NT2/D1 (cell line): ENCODE results near the gene MUSK.

ENCODE experiments used
- DNase-seq: peaks from one replicate; pipeline ENCODE4 v3.0.0-alpha.2; 2011; ENCODE audit warnings: low read depth, low spot score
- H3K27me3 ChIP-seq: 2 replicates; pipeline ENCODE4 v1.6.0; 2011; ENCODE audit warnings: mild to moderate bottlenecking; ENCODE audit not compliant: insufficient read length, insufficient read depth
- H3K36me3 ChIP-seq: 2 replicates; pipeline ENCODE4 v1.6.1; 2011; ENCODE audit warnings: mild to moderate bottlenecking, low read length, mixed read lengths; ENCODE audit not compliant: insufficient read depth, insufficient read length
- H3K4me1 ChIP-seq: 2 replicates; pipeline ENCODE4 v1.5.1; 2011; ENCODE audit not compliant: insufficient read depth, insufficient read length
- H3K4me3 ChIP-seq: 2 replicates; pipeline ENCODE4 v1.5.1; 2011; ENCODE audit warnings: low read depth; ENCODE audit not compliant: insufficient read length
- H3K9ac ChIP-seq: 2 replicates; pipeline ENCODE4 v1.6.0; 2011; ENCODE audit warnings: low read depth; ENCODE audit not compliant: insufficient read length
- H3K9me3 ChIP-seq: 2 replicates; pipeline ENCODE4 v1.5.1; 2011; ENCODE audit warnings: mild to moderate bottlenecking, low read length; ENCODE audit not compliant: insufficient read depth
- SUZ12 ChIP-seq: IDR thresholded peaks from 2 replicates; pipeline ENCODE4 v1.6.1; 2011; ENCODE audit not compliant: insufficient read length, insufficient read depth; ENCODE audit errors: extremely low read depth
- YY1 ChIP-seq: IDR thresholded peaks from 2 replicates; pipeline ENCODE4 v1.6.1; 2011; ENCODE audit not compliant: insufficient read length, insufficient read depth
- ZNF274 ChIP-seq: IDR thresholded peaks from 2 replicates; pipeline ENCODE4 v1.6.1; 2011; ENCODE audit warnings: mild to moderate bottlenecking, low read depth, low read length

Gene MUSK

DNA sequence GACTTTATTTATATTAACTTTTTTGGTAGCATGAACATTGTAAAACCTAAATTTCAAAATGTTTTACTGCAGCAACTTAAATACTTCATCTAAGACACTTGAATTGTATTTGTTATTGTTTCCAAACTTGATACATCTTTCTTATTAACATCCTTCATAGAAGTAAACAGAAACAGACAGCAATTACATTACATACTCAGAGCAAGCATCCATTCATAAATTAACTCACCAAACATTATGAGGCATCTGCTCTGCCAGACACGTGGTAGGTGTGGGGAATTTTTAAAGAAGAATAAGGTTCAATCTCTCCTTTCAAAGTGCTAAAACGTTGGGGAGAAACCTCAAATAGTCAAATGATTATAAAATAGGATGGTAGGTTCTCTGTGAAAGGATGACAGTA, 130.8 kb downstream of the MUSK start:
- H3K36me3 ChIP-seq: no peaks in the 10 kb centered on the region
- no peak overlapping the region for H3K9ac ChIP-seq
- no peaks in the 10 kb centered on the region for H3K9me3 ChIP-seq
- no peak overlapping the region for H3K4me3 ChIP-seq
- H3K27me3 ChIP-seq: no peaks in the 10 kb centered on the region
- TF ChIP-seq ZNF274 (no peak), YY1 (no peak), SUZ12 (no peak)
- no peaks in the 10 kb centered on the region for H3K4me1 ChIP-seq
- DNase-seq: no peak

DNA sequence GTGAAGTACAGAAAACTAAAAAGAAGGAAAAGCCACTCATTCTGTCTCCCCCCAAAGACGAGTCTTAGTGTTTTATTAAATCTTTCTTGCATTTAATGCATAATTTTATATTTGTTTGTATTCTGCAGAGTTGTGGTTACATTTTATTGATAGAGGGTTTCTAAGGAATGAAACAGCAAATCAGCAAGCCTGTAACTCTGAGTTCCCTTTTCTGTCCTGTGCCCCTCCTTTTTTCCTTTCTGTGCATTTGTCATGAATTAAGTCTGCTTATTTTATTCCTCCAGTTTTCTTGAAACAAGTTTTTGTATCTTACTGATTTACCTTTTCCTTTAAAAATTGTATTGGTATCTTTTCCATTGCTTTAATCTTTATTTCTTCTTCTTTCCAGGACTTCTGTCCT, 132.8 kb downstream of the MUSK start:
- TF ChIP-seq YY1 (no peak), ZNF274 (no peak), SUZ12 (no peak)
- Histone ChIP-seq H3K36me3 (no peaks in the 10 kb centered on the region), H3K4me3 (no peak overlapping the region), H3K9me3 (no peaks in the 10 kb centered on the region), H3K4me1 (no peaks in the 10 kb centered on the region), H3K27me3 (no peaks in the 10 kb centered on the region), H3K9ac (no peak overlapping the region)
- DNase-seq: no peak

DNA sequence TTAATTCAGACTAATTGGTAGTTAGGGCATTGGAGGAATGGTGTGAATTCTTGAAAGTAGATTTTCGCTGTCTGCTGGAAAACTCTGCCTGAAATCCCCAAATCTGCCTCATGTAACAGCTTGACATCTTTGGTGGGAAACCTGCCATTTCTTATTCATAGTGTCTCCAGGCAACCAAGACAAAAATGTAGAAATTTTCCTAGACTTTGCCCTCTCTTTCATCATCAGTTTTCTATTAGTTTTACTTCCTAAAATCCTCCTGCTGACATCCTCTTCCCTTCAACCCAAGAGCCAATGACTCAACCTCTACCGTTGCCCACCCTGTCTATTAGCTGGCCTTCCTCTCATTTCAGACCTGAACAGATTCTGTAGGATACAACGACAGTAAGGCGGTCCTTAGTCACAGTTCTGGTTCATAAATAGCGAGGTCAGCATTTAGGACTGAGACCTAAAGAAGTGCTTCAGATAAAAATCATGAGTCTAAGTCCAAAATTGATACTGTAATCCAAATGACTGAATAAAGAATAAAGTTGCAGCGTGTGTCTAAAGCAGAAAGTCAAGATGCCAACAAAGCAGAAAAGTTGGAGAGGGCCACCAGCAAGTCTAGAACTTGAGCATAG, 133.9 kb downstream of the MUSK start:
- Histone ChIP-seq H3K27me3 (no peaks in the 10 kb centered on the region), H3K9ac (no peak overlapping the region), H3K4me1 (no peaks in the 10 kb centered on the region), H3K36me3 (no peaks in the 10 kb centered on the region), H3K4me3 (no peak overlapping the region), H3K9me3 (no peaks in the 10 kb centered on the region)
- TF ChIP-seq ZNF274 (no peak), YY1 (no peak), SUZ12 (no peak)
- no peak for DNase-seq

DNA sequence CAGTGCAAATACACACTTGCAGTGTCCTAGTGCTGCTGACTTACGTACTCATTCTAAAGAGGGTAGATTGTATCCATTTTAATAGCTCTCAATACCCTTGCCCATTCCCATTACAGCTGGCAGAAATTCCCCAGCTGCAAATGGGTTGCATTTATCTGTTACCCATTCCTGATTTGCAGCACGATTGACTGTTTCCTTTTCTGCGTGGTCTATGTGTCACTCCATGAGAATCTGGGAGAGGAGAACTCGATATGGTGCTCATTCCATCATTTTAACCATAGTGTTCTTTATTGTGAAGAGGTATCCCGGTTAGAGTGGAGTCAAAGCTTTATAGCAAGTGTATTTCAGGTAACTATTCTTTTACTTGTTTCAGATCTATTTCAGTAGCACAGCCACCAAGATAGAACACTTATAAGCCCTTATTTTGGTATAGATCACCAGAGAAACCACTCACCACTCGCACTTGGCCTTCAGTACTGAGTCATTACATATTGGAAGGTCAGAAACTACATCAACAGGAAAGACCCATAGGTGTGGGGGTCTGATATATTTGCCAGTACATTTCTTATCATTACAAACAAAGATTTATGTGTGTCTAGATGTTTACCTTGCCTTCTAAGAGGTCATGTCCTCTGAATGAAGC, 139.5 kb downstream of the MUSK start:
- Histone ChIP-seq H3K9ac (no peak overlapping the region), H3K27me3 (no peaks in the 10 kb centered on the region), H3K4me3 (no peak overlapping the region), H3K9me3 (no peaks in the 10 kb centered on the region), H3K4me1 (no peaks in the 10 kb centered on the region), H3K36me3 (no peaks in the 10 kb centered on the region)
- no peak for DNase-seq
- TF ChIP-seq SUZ12: no peak
- no peak for TF ChIP-seq YY1
- no peak for TF ChIP-seq ZNF274

DNA sequence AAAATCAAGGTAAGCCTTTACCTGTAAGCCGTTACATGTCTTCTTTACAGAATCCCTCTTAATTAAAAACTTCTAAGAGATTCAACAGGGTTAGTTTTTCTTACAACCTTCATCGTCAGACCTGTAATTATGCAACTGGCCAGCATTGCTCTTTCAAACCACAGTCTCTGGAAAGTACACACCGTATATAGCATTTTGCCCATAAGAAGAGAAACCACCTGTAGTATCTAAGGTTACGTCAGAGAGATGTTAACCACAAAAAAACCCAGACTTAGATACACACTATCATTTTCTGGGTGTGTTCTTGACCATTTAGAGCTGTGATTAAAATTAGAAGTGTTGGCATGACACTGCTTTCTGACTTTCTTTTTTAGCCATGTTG, 140.0 kb downstream of the MUSK start:
- H3K36me3 ChIP-seq: no peaks in the 10 kb centered on the region
- DNase-seq: no peak
- H3K27me3 ChIP-seq: no peaks in the 10 kb centered on the region
- no peaks in the 10 kb centered on the region for H3K9me3 ChIP-seq
- H3K9ac ChIP-seq: no peak overlapping the region
- no peak overlapping the region for H3K4me3 ChIP-seq
- TF ChIP-seq ZNF274 (no peak), YY1 (no peak), SUZ12 (no peak)
- H3K4me1 ChIP-seq: no peaks in the 10 kb centered on the region

DNA sequence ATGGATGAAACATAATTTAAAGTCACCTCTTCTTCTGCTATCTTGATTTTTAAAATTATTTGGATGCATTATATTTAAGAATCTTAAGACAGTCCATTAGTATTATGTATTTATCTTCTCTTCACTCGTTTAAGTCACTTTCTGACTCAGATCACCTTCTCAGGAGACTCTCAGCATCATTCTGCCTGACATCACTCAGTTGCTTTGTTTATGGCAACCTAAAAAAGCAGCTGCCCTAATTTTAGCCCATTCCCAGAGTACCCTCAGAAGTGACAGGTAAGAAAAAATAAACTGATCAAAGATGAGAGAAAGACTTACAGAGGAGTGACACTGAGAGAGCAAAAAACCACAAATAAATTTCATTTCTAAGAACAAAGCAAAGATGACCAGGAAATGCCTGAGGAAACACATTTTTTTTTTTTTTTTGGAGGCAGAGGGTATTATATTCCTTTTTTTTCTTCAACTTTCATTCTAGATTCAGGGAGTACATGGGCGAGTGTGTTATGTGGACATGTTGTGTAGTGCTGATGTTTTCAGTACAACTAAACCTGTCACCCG, 140.5 kb downstream of the MUSK start:
- DNase-seq: no peak
- H3K27me3 ChIP-seq: no peaks in the 10 kb centered on the region
- no peaks in the 10 kb centered on the region for H3K36me3 ChIP-seq
- H3K4me1 ChIP-seq: no peaks in the 10 kb centered on the region
- H3K4me3 ChIP-seq: no peak overlapping the region
- H3K9me3 ChIP-seq: no peaks in the 10 kb centered on the region
- TF ChIP-seq ZNF274: no peak
- TF ChIP-seq SUZ12: no peak
- no peak for TF ChIP-seq YY1
- H3K9ac ChIP-seq: no peak overlapping the region

DNA sequence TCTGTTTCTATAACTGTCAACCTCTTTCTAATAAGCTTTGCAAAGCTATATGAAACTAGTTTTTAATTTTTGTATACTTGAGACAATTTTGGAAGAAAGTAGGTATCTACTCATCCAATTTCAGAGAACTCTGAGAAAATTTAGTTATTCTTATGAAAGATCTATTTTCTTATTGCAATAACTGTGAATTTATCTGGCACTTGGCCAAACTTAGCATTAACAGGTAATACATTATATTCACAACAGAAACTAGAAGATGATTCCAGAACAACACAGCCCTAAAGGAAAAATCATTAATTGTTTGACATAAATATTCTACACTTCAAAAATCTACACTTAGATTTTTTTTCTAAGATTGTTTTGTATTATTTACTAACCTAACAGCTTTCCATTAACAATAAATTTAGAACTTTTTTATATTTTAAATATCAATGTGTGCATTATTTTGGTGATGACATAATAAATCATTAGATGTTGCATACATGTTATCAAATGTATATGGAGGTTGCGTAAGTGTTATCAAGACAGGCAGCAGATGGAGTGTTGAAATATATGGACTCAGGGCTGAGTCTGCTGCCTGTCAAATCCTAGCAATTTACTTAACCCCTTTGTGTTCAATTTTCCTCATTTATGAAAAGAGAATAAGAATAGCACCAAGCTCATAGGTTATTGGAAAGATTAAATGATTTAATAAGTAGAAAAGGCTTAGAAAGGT, 141.8 kb downstream of the MUSK start:
- no peak for TF ChIP-seq YY1
- no peak for TF ChIP-seq SUZ12
- TF ChIP-seq ZNF274: no peak
- DNase-seq: no peak
- no peaks in the 10 kb centered on the region for H3K9me3 ChIP-seq
- H3K27me3 ChIP-seq: no peaks in the 10 kb centered on the region
- H3K4me1 ChIP-seq: no peaks in the 10 kb centered on the region
- H3K9ac ChIP-seq: no peak overlapping the region
- H3K4me3 ChIP-seq: no peak overlapping the region
- no peaks in the 10 kb centered on the region for H3K36me3 ChIP-seq
